Transverse colon (tissue), 4 donors: Measurements from ENCODE around the gene PPP4R2. TPM values are rescaled to one million over a fixed set of nuclear protein-coding genes. Genes with fewer than 3 reads are reported as not detected.

Experiments
- DNase-seq: peaks from one replicate; pipeline ENCODE4 v3.0.0-alpha.2; 2019
- H3K27ac ChIP-seq, 4 donors: fragments of 200-600 bp; sonication (generic); 2 replicates each; pipeline ENCODE4 v1.5.1; 2016 to 2018; ENCODE audit warnings: inconsistent platforms in 4 of 4
- H3K27me3 ChIP-seq: fragments of 200-600 bp; sonication (generic); 2 replicates; pipeline ENCODE4 v1.5.1; 2017; ENCODE audit warnings: inconsistent platforms
- H3K36me3 ChIP-seq, 4 donors: fragments of 200-600 bp; sonication (generic); 2 replicates each; pipeline ENCODE4 v1.5.1; 2017 to 2019; ENCODE audit warnings: inconsistent platforms in 4 of 4
- H3K4me1 ChIP-seq, 4 donors: fragments of 200-600 bp; sonication (generic); 2 replicates each; pipeline ENCODE4 v1.5.1; 2017 to 2020; ENCODE audit warnings: inconsistent platforms in 4 of 4
- H3K4me3 ChIP-seq, 4 donors: fragments of 200-600 bp; sonication (generic); 1 replicate in 1 of 4; 2 replicates in 3 of 4; pipeline versions ENCODE4 v1.5.1 to v1.6.1; 2017 to 2019; ENCODE audit warnings: inconsistent platforms in 4 of 4
- H3K9me3 ChIP-seq, 2 donors: fragments of 200-600 bp; sonication (generic); 2 replicates each; pipeline ENCODE4 v1.5.1; 2017 to 2019; ENCODE audit warnings: inconsistent platforms in 2 of 2
- CTCF ChIP-seq, 5 experiments: fragments of 200-600 bp in 3 of 5; fragments of 450-650 bp in 2 of 5; sonication (generic) in 3 of 5; IDR thresholded peaks; 1 replicate in 2 of 5; 2 replicates in 3 of 5; pipeline ENCODE4 v1.5.1; 2016 to 2017; ENCODE audit warnings: antibody characterized with exemption in 5 of 5, inconsistent platforms in 3 of 5, mild to moderate bottlenecking in 2 of 5, moderate library complexity in 1 of 5
- EP300 ChIP-seq: sonication (generic); formaldehyde crosslinking; IDR thresholded peaks from one replicate; pipeline ENCODE4 v1.6.1; 2017; ENCODE audit warnings: antibody characterized with exemption, low read depth
- POLR2A ChIP-seq: fragments of 450-650 bp; IDR thresholded peaks from one replicate; pipeline ENCODE4 v1.6.1; 2016; ENCODE audit warnings: antibody characterized with exemption, mild to moderate bottlenecking, moderate library complexity
- POLR2AphosphoS5 ChIP-seq, 3 donors: sonication (generic); formaldehyde crosslinking; IDR thresholded peaks; one replicate each; pipeline ENCODE4 v1.6.1; 2016; ENCODE audit warnings: antibody characterized with exemption in 3 of 3
- WGBS, 2 donors: methylation state at CpG; one replicate each; pipeline ENCODE4 v1.1.5; 2018; ENCODE audit warnings: low coverage in 1 of 2; 5-methylcytosine and 5-hydroxymethylcytosine counted together
- in situ Hi-C, 4 donors: fragments of 200-750 bp; cut with MboI; loops; one replicate each; pipeline versions ENCODE4 v1.15.0 to v1.15.1; 2017; ENCODE audit warnings: low sequenced_read_pairs in 3 of 4, low pct_ligation_motif_present in 1 of 4, low pct_unique_long_range_greater_than_20kb in 1 of 4
- intact Hi-C: fragments of 100-400 bp; cut with DNase I; formaldehyde crosslinking; loops from one replicate; pipeline ENCODE4 v1.15.1; 2023; ENCODE audit warnings: low total_unique reads
- total RNA-seq, 4 donors: library from RNA; depleted of rRNA; stranded (reverse); fragments of >200 nt; gene quantifications; one replicate each; pipeline ENCODE4 v1.1.0, GENCODE V29; 2016

Gene PPP4R2
- total RNA-seq, 4 donors from 2014 or later = 14.5 to 55.6 (median 36.9) TPM

DNA sequence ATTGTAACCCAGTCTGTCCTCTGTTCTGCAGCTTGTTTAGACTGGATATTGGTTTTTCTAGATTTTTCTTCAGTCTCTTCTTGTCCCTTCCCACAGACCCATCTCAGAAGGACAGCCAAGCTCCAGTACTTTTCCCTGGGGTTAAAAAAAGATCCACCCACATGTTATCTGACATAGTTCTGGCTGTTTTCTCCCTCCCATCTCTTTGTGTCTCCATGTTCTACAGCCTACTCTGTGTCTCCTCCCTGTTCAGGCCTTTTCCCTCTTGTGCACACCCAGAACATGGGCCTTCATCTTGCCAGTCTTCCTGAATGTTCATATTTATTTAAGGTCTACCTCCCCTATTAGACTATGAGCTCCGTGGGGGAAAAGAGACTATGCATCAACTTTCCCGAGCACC is 5.1 kb upstream of the PPP4R2 start:
- WGBS, 2 donors = 85 to 93% methylated on average over 2 of the region's 2 CpGs
- H3K4me1 ChIP-seq = peaks cover 0 to 11% (median 9%) of the 10 kb centered on the region in 4 donors

GRCh38 chr3:72993391-72993790 is 3.2 kb upstream of the PPP4R2 start:
- Histone ChIP-seq H3K4me1 (peaks cover 0 to 17% (median 16%) of the 10 kb centered on the region in 4 donors), H3K9me3 (no peaks in the 10 kb centered on the region), H3K36me3 (no peaks in the 10 kb centered on the region), H3K27me3 (no peaks in the 10 kb centered on the region), H3K4me3 (no peak overlapping the region), H3K27ac (no peak overlapping the region)
- WGBS, 2 donors = 85 to 86% methylated on average over 6 of the region's 6 CpGs
- in situ Hi-C loops = no loop called here
- intact Hi-C loops = no loop called here
- TF ChIP-seq CTCF (IDR thresholded peaks at IDR 0.05) (peak in 1 of 5 experiments; percentile 3), POLR2AphosphoS5 (IDR thresholded peaks at IDR 0.05) (no peak), EP300 (no peak), POLR2A (no peak)
- DNase-seq = no peak

More for the DNA sequence above, 5.1 kb upstream of the PPP4R2 start:
- in situ Hi-C loops = no loop called here
- Histone ChIP-seq H3K36me3 (no peaks in the 10 kb centered on the region), H3K27ac (no peak overlapping the region), H3K9me3 (no peaks in the 10 kb centered on the region), H3K27me3 (no peaks in the 10 kb centered on the region), H3K4me3 (no peak overlapping the region)
- TF ChIP-seq POLR2AphosphoS5 (IDR thresholded peaks at IDR 0.05) (no peak), EP300 (no peak), CTCF (IDR thresholded peaks at IDR 0.05) (no peak), POLR2A (no peak)
- intact Hi-C loops = no loop called here
- no peak for DNase-seq

GRCh38 chr3:72995337-72995736 is 1.3 kb upstream of the PPP4R2 start:
- intact Hi-C loops (loop anchor here (5.0 kb wide), 2 partner anchors 148 to 1793 kb away; partner anchors contain the start of gene SHQ1), in situ Hi-C loops (no loop called here)
- TF ChIP-seq CTCF (IDR thresholded peaks at IDR 0.05) (peak in 1 of 5 experiments; percentile 3), EP300 (no peak), POLR2AphosphoS5 (IDR thresholded peaks at IDR 0.05) (peak in 1 of 3 donors; percentile 42), POLR2A (no peak)
- H3K27ac ChIP-seq = peak overlapping the region; percentile 96 to 99 (median 98)
- no peaks in the 10 kb centered on the region for H3K9me3 ChIP-seq
- no peak overlapping the region for H3K4me3 ChIP-seq
- H3K36me3 ChIP-seq = peaks cover 0 to 5% (median 0%) of the 10 kb centered on the region in 4 donors
- WGBS, 2 donors = 60% methylated on average over 10 of the region's 10 CpGs; no CpG with 5 or more reads in 1 of the 2 donors
- H3K4me1 ChIP-seq = peaks cover 15 to 36% (median 34%) of the 10 kb centered on the region in 4 donors
- DNase-seq = peak; percentile 51
- no peaks in the 10 kb centered on the region for H3K27me3 ChIP-seq

GRCh38 chr3:72996121-72996472 is 514 bp upstream of the PPP4R2 start:
- peak; percentile 61 for DNase-seq
- Histone ChIP-seq H3K4me3 (peak overlapping the region; percentile 17 to 93 (median 75)), H3K4me1 (peaks cover 20 to 43% (median 36%) of the 10 kb centered on the region in 4 donors), H3K36me3 (peaks cover 0 to 8% (median 0%) of the 10 kb centered on the region in 4 donors), H3K27me3 (no peaks in the 10 kb centered on the region), H3K27ac (peak overlapping the region; percentile 96 to 99 (median 98)), H3K9me3 (no peaks in the 10 kb centered on the region)
- TF ChIP-seq POLR2AphosphoS5 (IDR thresholded peaks at IDR 0.05) (no peak), POLR2A (no peak), EP300 (no peak), CTCF (IDR thresholded peaks at IDR 0.05) (no peak)
- in situ Hi-C loops (no loop called here), intact Hi-C loops (loop anchor here (5.0 kb wide), 2 partner anchors 149 to 1794 kb away; partner anchors contain the start of gene SHQ1)
- WGBS, 2 donors = 77 to 88% methylated on average over 5 to 20 of the region's 20 CpGs
